Activated CD4-positive, CD25-positive, alpha-beta regulatory T cell treated with anti-CD3 and anti-CD28 coated beads, Interleukin-2, amount 50 U/mL, for 16 hours (primary cell): Measurements from ENCODE around the gene CASTOR1.

ENCODE experiments used
- DNase-seq: peaks from one replicate; pipeline ENCODE4 v3.0.0-alpha.2; 2020; ENCODE audit warnings: low read depth, low spot score

Gene CASTOR1

GRCh38 chr22:30318799-30319419, 29.6 kb upstream of the CASTOR1 start:
- no peak for DNase-seq

DNA sequence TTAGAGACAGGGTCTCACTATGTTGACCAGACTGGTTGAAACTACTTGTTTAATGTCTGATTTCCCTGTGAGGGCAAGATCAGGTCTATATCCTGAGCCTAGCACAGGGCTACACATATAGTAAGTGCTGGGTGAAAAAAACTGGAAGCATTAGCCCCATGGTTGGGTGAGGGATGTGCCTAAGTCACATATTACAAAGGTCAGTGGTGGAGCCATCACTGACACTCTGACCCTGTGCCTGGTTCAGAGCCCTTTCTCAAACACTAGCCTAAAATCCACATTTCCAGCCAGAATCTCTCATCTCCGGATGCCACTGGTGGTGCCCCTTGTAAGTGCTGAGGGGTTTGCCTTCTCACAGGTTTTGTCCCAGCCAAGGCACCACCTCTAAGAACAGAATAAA, 28.5 kb upstream of the CASTOR1 start:
- DNase-seq: no peak

- no peak for DNase-seq
Observed at GRCh38 chr22:30315962-30316576, 26.8 kb upstream of the CASTOR1 start.

- no peak for DNase-seq
Observed at GRCh38 chr22:30314915-30315314, 25.6 kb upstream of the CASTOR1 start.

DNA sequence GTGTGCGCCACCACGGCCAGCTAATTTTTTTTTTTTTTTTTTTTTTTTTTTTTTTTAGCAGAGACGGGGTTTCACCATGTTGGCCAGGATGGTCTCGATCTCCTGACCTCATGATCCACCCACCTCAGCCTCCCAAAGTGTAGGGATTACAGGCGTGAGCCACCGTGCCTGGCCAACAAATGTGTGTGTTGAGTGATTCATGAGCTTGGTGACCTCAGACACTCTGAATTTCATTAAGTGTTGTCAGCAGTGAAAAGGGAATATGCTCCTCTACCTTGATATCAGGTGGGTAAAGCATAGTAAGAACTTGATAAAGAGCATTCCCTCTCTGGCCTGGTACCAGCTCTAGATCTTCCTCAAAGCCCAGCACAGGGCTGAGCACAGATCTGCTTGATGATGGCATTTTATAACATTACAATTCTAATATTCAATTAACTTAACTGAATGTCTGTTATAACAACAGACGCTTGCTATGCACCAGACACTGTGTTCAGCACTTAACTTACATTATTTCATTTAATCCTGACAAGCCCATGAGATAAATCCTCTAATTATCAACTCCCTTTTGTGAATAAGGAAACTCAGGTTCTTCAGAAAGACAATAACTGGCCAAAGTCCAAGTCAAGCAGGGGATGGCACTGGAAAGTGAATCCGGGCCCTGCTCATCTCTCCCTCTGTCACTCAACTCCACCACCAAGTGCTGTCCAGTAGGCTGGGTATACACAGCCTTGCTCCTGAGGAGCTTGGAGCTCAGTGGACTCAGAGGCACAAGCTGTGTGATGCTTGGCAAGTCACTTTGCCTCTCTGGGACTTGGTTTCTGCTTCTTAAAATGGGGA, 24.4 kb upstream of the CASTOR1 start:
- no peak for DNase-seq

- DNase-seq: no peak
Observed at GRCh38 chr22:30312053-30312452, 22.7 kb upstream of the CASTOR1 start.

- DNase-seq: no peak
Observed at GRCh38 chr22:30310881-30311771, 21.8 kb upstream of the CASTOR1 start.

- no peak for DNase-seq
Observed at GRCh38 chr22:30309951-30310741, 20.8 kb upstream of the CASTOR1 start.

DNA sequence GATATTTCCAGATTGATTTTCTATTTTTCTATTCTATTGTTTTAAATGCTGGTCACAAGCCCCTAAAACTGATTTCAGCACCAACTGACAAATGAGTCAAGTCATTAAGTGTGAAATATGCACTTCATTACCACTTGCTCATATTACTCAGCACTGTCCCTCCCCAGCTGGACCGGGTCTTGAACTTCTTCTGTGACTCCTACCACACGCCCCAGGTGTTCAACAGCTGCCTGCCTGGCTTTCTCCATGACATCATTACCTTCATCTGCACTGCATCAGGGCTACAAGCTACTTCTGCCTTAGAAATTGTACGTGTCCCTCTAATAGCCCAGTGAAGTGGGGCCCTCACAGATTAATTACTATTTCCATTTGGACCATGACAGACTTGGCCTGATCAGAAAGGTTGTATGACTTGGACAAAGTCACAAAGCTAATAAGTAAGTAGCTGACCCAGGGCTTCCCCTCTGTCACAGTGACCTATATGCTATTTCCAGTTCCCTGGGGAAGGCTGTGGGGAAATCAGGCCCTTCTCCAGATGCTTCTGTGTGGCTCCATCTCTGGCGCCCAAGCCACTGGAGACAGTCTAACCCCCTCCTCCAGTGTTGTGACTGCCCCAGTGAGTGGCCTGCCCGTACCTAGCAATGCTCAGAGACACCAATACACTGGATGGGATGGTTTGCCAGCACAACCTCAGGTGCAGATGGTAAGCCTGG, 19.4 kb upstream of the CASTOR1 start:
- no peak for DNase-seq

- no peak for DNase-seq
Observed at GRCh38 chr22:30308093-30308492, 18.8 kb upstream of the CASTOR1 start.

- DNase-seq: no peak
Observed at GRCh38 chr22:30307041-30307574, 17.8 kb upstream of the CASTOR1 start.

GRCh38 chr22:30306627-30307011, 17.3 kb upstream of the CASTOR1 start:
- DNase-seq: no peak

- no peak for DNase-seq
Observed at GRCh38 chr22:30305906-30306626, 16.8 kb upstream of the CASTOR1 start.

GRCh38 chr22:30305519-30305905, 16.2 kb upstream of the CASTOR1 start:
- no peak for DNase-seq

DNA sequence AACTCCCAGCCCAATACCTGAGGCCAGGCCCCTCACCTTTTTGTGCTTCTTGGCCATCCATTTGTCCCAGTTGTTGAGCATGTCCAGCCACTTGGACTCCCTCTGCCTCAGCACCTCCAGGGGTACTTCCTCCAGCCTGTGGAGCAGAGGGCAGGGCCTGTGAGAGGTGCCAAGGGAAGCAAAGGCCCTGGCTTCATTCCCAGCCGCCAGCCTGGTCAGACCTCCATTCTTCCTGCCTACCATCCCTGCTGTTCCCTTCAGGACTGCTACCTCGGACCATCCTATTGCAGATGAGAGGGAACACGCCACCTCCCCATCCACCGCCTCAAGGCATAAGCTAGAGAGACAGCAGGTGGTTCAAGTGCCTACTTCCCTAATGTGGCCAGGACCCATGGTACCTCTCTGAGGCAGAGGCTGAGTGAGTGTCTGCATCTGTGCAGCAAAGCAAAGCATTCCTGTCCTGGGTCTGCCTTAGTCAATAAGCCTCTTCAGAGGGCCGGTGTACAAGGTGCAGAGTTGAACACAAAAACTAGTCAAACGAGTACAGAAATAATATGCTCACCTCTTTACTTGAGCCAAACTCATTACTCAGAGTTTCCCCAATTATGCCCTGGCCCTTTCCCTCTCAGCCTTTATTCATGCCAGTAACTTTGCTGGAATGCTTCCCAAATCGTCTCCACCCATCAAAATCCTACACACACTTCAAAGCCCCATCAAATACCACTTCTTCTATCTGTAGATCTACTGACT, 15.4 kb upstream of the CASTOR1 start:
- DNase-seq: no peak

GRCh38 chr22:30302810-30303138, 13.5 kb upstream of the CASTOR1 start:
- DNase-seq: no peak

DNA sequence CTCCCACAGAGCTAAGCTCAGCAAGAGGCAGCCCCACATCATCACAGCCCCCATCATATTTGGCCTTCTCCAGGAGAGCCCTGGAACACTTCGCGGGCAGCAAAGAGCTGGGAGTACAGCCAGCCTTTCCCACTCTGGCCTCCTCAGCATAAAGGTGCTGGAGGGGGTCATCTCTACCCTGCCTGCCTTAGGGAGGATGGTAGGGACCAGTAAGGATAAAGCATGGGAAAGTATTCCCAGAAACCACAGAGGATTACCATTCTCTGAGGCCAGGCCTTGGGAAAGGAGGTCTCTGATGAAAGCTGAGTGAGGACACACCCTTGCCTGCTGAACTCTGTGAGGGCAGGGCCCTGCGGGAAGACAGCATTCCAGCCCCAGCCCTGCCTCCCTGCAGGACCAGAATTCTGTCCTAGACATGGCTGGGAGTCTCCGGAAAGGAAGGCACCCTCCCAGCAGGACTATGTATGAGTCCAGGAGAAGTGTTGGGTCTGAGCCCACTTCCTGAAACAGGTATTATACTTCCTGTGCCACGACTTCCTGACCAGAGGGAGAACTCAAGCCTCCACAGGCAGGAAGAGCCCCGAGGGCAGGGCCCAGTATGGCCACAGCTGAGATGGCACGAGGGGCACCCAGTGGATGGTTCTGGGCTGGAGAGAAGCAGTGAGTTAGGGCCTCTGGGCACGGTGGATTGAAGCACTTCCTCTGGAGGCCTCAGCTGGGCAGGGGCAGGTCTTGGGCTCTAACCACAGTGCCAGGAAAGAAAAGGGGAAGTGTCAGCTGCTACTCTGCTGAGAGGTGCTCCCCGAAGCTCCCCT, 12.9 kb upstream of the CASTOR1 start:
- no peak for DNase-seq

GRCh38 chr22:30299322-30299721, 10.0 kb upstream of the CASTOR1 start:
- DNase-seq: no peak
